Measurements from ENCODE around the gene TEX19. TPM values are rescaled to one million over a fixed set of nuclear protein-coding genes. Genes with fewer than 3 reads are reported as not detected.
A peak's percentile ranks its signal among the peaks of the same experiment; 100 is the strongest.

TEX19 gene
- total RNA-seq, 4 donors from 2014 or later: not detected

GRCh38 chr17:82367724-82368524, 8.9 kb downstream of the TEX19 start:
- TF ChIP-seq, protein P1, sequence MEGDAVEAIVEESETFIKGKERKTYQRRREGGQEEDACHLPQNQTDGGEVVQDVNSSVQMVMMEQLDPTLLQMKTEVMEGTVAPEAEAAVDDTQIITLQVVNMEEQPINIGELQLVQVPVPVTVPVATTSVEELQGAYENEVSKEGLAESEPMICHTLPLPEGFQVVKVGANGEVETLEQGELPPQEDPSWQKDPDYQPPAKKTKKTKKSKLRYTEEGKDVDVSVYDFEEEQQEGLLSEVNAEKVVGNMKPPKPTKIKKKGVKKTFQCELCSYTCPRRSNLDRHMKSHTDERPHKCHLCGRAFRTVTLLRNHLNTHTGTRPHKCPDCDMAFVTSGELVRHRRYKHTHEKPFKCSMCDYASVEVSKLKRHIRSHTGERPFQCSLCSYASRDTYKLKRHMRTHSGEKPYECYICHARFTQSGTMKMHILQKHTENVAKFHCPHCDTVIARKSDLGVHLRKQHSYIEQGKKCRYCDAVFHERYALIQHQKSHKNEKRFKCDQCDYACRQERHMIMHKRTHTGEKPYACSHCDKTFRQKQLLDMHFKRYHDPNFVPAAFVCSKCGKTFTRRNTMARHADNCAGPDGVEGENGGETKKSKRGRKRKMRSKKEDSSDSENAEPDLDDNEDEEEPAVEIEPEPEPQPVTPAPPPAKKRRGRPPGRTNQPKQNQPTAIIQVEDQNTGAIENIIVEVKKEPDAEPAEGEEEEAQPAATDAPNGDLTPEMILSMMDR (IDR thresholded peaks at IDR 0.05): no peak
- no peak for TF ChIP-seq POLR2AphosphoS5 (IDR thresholded peaks at IDR 0.05)
- no peak for TF ChIP-seq EP300 (IDR thresholded peaks at IDR 0.05)
- no peak for TF ChIP-seq POLR2A (IDR thresholded peaks at IDR 0.05; ENCODE audit: low read depth)
- Histone ChIP-seq H3K36me3 (no peaks in the 10 kb centered on the region), H3K27me3 (peaks cover 0 to 53% (median 31%) of the 10 kb centered on the region in 4 donors), H3K9me3 (no peaks in the 10 kb centered on the region), H3K4me1 (peaks cover 11 to 26% (median 23%) of the 10 kb centered on the region in 4 donors), H3K27ac (replicated peaks in 1 of 4) (no peak overlapping the region), H3K4me3 (no peak overlapping the region)
- no peak for DNase-seq (ENCODE audit: extremely low spot score)
- intact Hi-C loops (cut with DNase I): no loop called here
- WGBS: 79% methylated on average over 10 of the region's 14 CpGs

DNA sequence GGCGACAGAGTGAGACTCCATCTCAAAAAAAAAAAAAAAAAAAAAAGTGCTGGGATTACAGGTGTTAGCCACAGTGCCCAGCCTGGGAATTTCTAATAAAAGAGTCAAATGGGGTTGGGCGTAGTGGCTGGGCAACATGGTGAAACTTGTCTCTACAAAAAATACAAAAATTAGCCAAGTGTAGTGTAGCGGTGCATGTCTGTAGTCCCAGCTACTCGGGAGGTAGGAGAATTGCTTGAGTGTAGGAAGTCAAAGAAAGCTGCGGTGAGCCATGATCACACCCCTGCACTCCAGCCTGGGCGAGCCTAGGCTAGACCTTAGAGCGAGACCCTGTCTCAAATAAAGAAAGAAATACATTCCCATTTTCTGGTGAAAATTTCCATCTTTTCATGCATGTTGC, 10.2 kb downstream of the TEX19 start:
- Histone ChIP-seq H3K36me3 (no peaks in the 10 kb centered on the region), H3K9me3 (no peaks in the 10 kb centered on the region), H3K27me3 (peaks cover 0 to 66% (median 33%) of the 10 kb centered on the region in 4 donors), H3K4me1 (peaks cover 11 to 26% (median 23%) of the 10 kb centered on the region in 4 donors), H3K27ac (replicated peaks in 1 of 4) (no peak overlapping the region), H3K4me3 (no peak overlapping the region)
- DNase-seq (ENCODE audit: extremely low spot score): no peak
- WGBS: 90% methylated on average over 7 of the region's 7 CpGs
- intact Hi-C loops (cut with DNase I): no loop called here
- TF ChIP-seq POLR2AphosphoS5 (IDR thresholded peaks at IDR 0.05): no peak
- no peak for TF ChIP-seq POLR2A (IDR thresholded peaks at IDR 0.05; ENCODE audit: low read depth)
- TF ChIP-seq EP300 (IDR thresholded peaks at IDR 0.05): no peak
- TF ChIP-seq, protein P1 (IDR thresholded peaks at IDR 0.05): no peak

DNA sequence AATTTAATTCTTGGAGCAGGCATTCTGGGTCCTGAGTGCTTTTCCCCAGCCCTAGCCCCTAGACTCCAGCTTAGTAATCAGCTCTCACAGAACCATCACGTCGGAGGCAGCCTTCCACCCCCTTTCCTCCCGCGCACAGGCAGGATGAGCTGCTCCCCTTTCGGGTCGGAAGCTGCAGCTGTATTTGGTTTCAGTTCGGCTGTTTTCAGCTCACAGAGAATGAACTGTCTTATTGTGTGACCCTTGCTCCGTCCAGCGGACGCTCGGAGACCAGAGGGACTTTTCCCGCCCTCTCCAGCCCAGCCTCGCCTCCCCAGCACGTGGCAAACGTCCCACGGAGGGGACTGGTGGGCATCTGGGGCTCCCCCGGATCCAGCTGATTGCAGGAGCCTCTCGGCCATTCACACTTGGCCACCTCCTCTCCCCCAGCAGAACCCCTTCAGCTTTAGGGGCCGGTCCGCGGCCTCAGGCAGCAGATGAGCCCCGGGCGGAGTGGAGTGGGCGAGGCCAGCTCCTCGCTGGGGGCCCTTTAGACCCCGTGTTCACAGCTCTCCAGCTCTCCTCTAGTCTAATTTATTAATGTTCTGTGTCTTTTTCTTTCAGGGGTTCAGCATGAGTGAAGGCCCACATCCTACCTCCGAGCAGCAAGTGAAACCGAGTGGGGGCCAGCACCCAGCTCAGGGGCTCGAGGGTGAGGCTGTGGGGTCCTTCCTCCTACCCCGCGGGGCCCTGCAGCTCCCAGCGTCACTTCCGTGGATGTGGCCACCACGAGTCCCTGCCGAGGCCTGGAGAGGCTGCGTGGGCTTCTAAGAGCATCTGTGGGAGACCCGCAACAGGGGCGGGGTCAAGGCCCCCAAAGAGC, 11.7 kb downstream of the TEX19 start:
- Histone ChIP-seq H3K36me3 (no peaks in the 10 kb centered on the region), H3K4me3 (peak overlapping the region; percentile 13 to 51 (median 34)), H3K27me3 (peaks cover 0 to 81% (median 44%) of the 10 kb centered on the region in 4 donors), H3K9me3 (no peaks in the 10 kb centered on the region), H3K27ac (replicated peaks in 1 of 4) (no peak overlapping the region), H3K4me1 (peaks cover 11 to 36% (median 23%) of the 10 kb centered on the region in 4 donors)
- no peak for TF ChIP-seq EP300 (IDR thresholded peaks at IDR 0.05)
- no peak for TF ChIP-seq POLR2A (IDR thresholded peaks at IDR 0.05; ENCODE audit: low read depth)
- DNase-seq (ENCODE audit: extremely low spot score): no peak
- 38% methylated on average over 18 of the region's 38 CpGs for WGBS
- intact Hi-C loops (cut with DNase I): no loop called here

- WGBS: 4% methylated on average over 42 of the region's 109 CpGs
- TF ChIP-seq POLR2A (IDR thresholded peaks at IDR 0.05; ENCODE audit: low read depth) (no peak), POLR2AphosphoS5 (IDR thresholded peaks at IDR 0.05) (no peak), EP300 (IDR thresholded peaks at IDR 0.05) (no peak)
- TF ChIP-seq, protein P1 (IDR thresholded peaks at IDR 0.05): no peak
Observed at GRCh38 chr17:82371333-82372248, 12.5 kb downstream of the TEX19 start, which contains the start of gene UTS2R. TSS of gene UTS2R (plus strand) at chr17:82371765. CDS start at chr17:82374325, 2,560 bp downstream.

More at GRCh38 chr17:82371333-82372248, 12.5 kb downstream of the TEX19 start, which contains the start of gene UTS2R:
- H3K9me3 ChIP-seq: no peaks in the 10 kb centered on the region
- peak within 1 kb of the TSS; percentile 13 to 51 (median 34) for H3K4me3 ChIP-seq
- no peak within 1 kb of the TSS for H3K27ac ChIP-seq (replicated peaks in 1 of 4)
- no peaks in the 10 kb centered on the region for H3K36me3 ChIP-seq
- H3K4me1 ChIP-seq: peaks cover 11 to 36% (median 23%) of the 10 kb centered on the region in 4 donors
- H3K27me3 ChIP-seq: peaks cover 0 to 90% (median 51%) of the 10 kb centered on the region in 4 donors
- no peak for DNase-seq (ENCODE audit: extremely low spot score)
- intact Hi-C loops (cut with DNase I): no loop called here

Data from esophagus muscularis mucosa (tissue), 4 donors.